GM12864 (cell line): Measurements from ENCODE around the gene ADGRD1.
"Not testable (repeated sequence)": the region's sequence is repeated elsewhere in the genome, so short reads cannot be mapped to it uniquely, and the experiment has no call there.

Source experiments
- DNase-seq: peaks from one replicate; pipeline ENCODE4 v3.0.0-alpha.2; 2011; ENCODE audit warnings: low read depth
- H3K4me3 ChIP-seq: 2 replicates; pipeline ENCODE4 v1.5.1; 2011; ENCODE audit warnings: mild to moderate bottlenecking, low read depth, low read length, control low read depth
- CTCF ChIP-seq: IDR thresholded peaks from 2 replicates; pipeline ENCODE4 v1.5.1; 2011; ENCODE audit warnings: low read depth, mild to moderate bottlenecking, moderate library complexity, low read length, control low read depth, inconsistent platforms; ENCODE audit errors: missing control alignments

ADGRD1 gene

DNA sequence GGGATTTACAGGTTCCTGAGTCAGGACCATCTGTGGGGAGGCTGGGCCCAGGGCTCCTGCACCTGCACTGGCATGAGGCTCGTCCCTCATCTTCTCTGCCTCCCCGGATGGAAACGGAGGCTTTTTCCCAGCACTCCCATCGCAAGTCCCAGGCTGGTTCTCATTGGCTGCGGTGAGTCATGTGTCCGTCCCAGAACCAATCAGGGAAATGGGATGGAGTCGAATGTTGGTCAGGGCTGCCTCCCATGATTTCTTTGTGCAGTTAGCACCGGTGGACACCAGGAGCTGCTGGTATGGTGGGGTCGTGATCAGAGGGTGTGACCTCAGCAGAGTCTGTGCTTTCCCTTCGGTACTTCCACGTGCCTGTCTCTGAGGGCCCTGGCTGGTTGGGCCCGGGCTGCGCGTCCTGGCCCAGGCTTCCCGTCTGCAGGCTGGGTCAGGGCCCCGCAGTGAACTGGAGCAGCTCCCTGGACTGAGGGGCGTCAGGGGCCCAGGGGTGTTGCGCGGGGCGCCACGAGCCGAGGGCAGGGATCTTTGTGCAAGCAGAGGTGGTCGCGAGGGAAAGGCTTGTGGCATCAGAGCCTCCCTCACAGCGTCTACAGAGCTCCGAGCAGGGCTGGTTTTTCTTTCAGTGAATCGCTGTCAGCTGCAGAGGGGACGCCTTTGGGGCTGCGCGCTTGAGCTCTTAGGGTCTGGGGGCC lies 168.1 kb downstream of the ADGRD1 start:
- H3K4me3 ChIP-seq = no peak overlapping the region
- DNase-seq = no peak
- TF ChIP-seq CTCF = no peak

GRCh38 chr12:131122631-131123030 lies 168.9 kb downstream of the ADGRD1 start:
- TF ChIP-seq CTCF = no peak
- no peak overlapping the region for H3K4me3 ChIP-seq
- no peak for DNase-seq

- H3K4me3 ChIP-seq = no peak overlapping the region
- no peak for TF ChIP-seq CTCF
- no peak for DNase-seq
These were observed 170.1 kb downstream of the ADGRD1 start for GRCh38 chr12:131123817-131124216.

GRCh38 chr12:131124487-131125280 lies 171.0 kb downstream of the ADGRD1 start:
- no peak for DNase-seq
- no peak overlapping the region for H3K4me3 ChIP-seq
- no peak for TF ChIP-seq CTCF

GRCh38 chr12:131126662-131127173 lies 173.0 kb downstream of the ADGRD1 start:
- no peak overlapping the region for H3K4me3 ChIP-seq
- DNase-seq = no peak
- TF ChIP-seq CTCF = no peak

- DNase-seq = no peak
- H3K4me3 ChIP-seq = no peak overlapping the region
- TF ChIP-seq CTCF = no peak
These were observed 174.8 kb downstream of the ADGRD1 start for GRCh38 chr12:131128556-131128955.

- DNase-seq = not testable (repeated sequence)
These were observed 175.4 kb downstream of the ADGRD1 start for GRCh38 chr12:131128966-131129619.

More at GRCh38 chr12:131128966-131129619, 175.4 kb downstream of the ADGRD1 start:
- not testable (repeated sequence) for H3K4me3 ChIP-seq
